Stimulated activated CD8-positive, alpha-beta memory T cell treated with anti-CD3 and anti-CD28 coated beads, Interleukin-7, amount 100 ng/mL, for 24 hours (primary cell): ENCODE measurements around the gene EGLN2.
"Not testable (repeated sequence)": the region's sequence is repeated elsewhere in the genome, so short reads cannot be mapped to it uniquely, and the experiment has no call there.

Experiments
- DNase-seq: peaks from one replicate; pipeline ENCODE4 v3.0.0-alpha.2; 2020; ENCODE audit warnings: low read depth

The EGLN2 gene

GRCh38 chr19:40802300-40803169 lies 3.5 kb downstream of the EGLN2 start:
- no peak for DNase-seq

- no peak for DNase-seq
These were observed 4.3 kb downstream of the EGLN2 start for GRCh38 chr19:40803170-40803856.

- no peak for DNase-seq
These were observed 5.1 kb downstream of the EGLN2 start for GRCh38 chr19:40803857-40804782.

- DNase-seq = no peak
These were observed 5.8 kb downstream of the EGLN2 start for GRCh38 chr19:40804783-40805242.

- no peak for DNase-seq
These were observed 6.4 kb downstream of the EGLN2 start for GRCh38 chr19:40805258-40805868.

- peak; percentile 53 for DNase-seq
These were observed 7.6 kb downstream of the EGLN2 start for GRCh38 chr19:40806423-40807146.

- no peak for DNase-seq
These were observed 8.4 kb downstream of the EGLN2 start for GRCh38 chr19:40807147-40808020.

GRCh38 chr19:40808021-40808325 lies 9.0 kb downstream of the EGLN2 start:
- DNase-seq = no peak

GRCh38 chr19:40808497-40808896 lies 9.5 kb downstream of the EGLN2 start:
- DNase-seq = no peak

- DNase-seq = no peak
These were observed 10.5 kb downstream of the EGLN2 start for GRCh38 chr19:40809358-40810086.

GRCh38 chr19:40810160-40810559 lies 11.2 kb downstream of the EGLN2 start:
- DNase-seq = no peak

GRCh38 chr19:40810649-40811408 lies 11.8 kb downstream of the EGLN2 start:
- DNase-seq = not testable (repeated sequence)

GRCh38 chr19:40811478-40812341 lies 12.7 kb downstream of the EGLN2 start:
- DNase-seq = no peak

GRCh38 chr19:40812571-40812970 lies 13.6 kb downstream of the EGLN2 start:
- DNase-seq = not testable (repeated sequence)

GRCh38 chr19:40813182-40813581 lies 14.2 kb downstream of the EGLN2 start:
- DNase-seq = no peak

- no peak for DNase-seq
These were observed 16.2 kb downstream of the EGLN2 start for GRCh38 chr19:40815223-40815622.

GRCh38 chr19:40818480-40819399 lies 19.7 kb downstream of the EGLN2 start:
- not testable (repeated sequence) for DNase-seq
